CD14-positive monocyte (primary cell): ENCODE results near the gene FAAP20. TPM values are rescaled to one million over a fixed set of nuclear protein-coding genes. Genes with fewer than 3 reads are reported as not detected.

Source experiments
- DNase-seq, 3 donors: peaks; one replicate each; pipeline ENCODE4 v3.0.0-alpha.2; 2011 to 2022
- H2AFZ ChIP-seq: 2 replicates; pipeline ENCODE4 v1.6.0; 2012; ENCODE audit warnings: mild to moderate bottlenecking, low read depth, low read length, inconsistent platforms; ENCODE audit not compliant: insufficient read depth, poor library complexity, severe bottlenecking
- H3K27ac ChIP-seq, 2 donors: 1 replicate in 1 of 2; 2 replicates in 1 of 2; pipeline ENCODE4 v1.5.1; 2012 to 2013; ENCODE audit warnings: low read length in 2 of 2, control low read depth in 1 of 2, inconsistent platforms in 1 of 2, low read depth in 1 of 2, mild to moderate bottlenecking in 1 of 2
- H3K27me3 ChIP-seq, 2 donors: one replicate each; pipeline versions ENCODE4 v1.6.0 to v1.6.1; 2011 to 2013; ENCODE audit warnings: low read length in 2 of 2; ENCODE audit not compliant: control insufficient read depth in 2 of 2, insufficient read depth in 2 of 2
- H3K36me3 ChIP-seq, 2 donors: replicated peaks in 1 of 2; 1 replicate in 1 of 2; 2 replicates in 1 of 2; pipeline versions ENCODE4 v1.5.1 to v1.6.1; 2012 to 2013; ENCODE audit warnings: low read length in 2 of 2, control low read depth in 1 of 2, inconsistent platforms in 1 of 2, mild to moderate bottlenecking in 1 of 2; ENCODE audit not compliant: insufficient read depth in 2 of 2, control insufficient read depth in 1 of 2
- H3K4me1 ChIP-seq, 2 donors: 1 replicate in 1 of 2; 2 replicates in 1 of 2; pipeline versions ENCODE4 v1.5.1 to v1.6.1; 2012 to 2013; ENCODE audit warnings: low read length in 2 of 2, control low read depth in 1 of 2, inconsistent platforms in 1 of 2, mild to moderate bottlenecking in 1 of 2, moderate library complexity in 1 of 2; ENCODE audit not compliant: insufficient read depth in 2 of 2, control insufficient read depth in 1 of 2
- H3K4me2 ChIP-seq: replicated peaks from 2 replicates; pipeline ENCODE3; 2012; ENCODE audit warnings: low read length, moderate library complexity, mild to moderate bottlenecking; ENCODE audit not compliant: poor library complexity, severe bottlenecking; ENCODE audit errors: extremely low read depth
- H3K4me3 ChIP-seq, 3 experiments: fragments of 200-600 bp in 1 of 3; sonication (generic) in 1 of 3; replicated peaks in 1 of 3; 1 replicate in 2 of 3; 2 replicates in 1 of 3; pipeline ENCODE4 v1.5.1; 2011 to 2013; ENCODE audit warnings: low read length in 3 of 3, mild to moderate bottlenecking in 3 of 3, control low read depth in 2 of 3, low read depth in 2 of 3, inconsistent platforms in 1 of 3, moderate library complexity in 1 of 3
- H3K79me2 ChIP-seq: 2 replicates; pipeline ENCODE4 v1.6.0; 2012; ENCODE audit warnings: mild to moderate bottlenecking, control low read depth, inconsistent platforms, low read length, moderate library complexity; ENCODE audit not compliant: insufficient read depth
- H3K9ac ChIP-seq: 2 replicates; pipeline ENCODE4 v1.6.0; 2017; ENCODE audit warnings: low read length, mild to moderate bottlenecking; ENCODE audit not compliant: insufficient read depth, poor library complexity, severe bottlenecking
- H3K9me3 ChIP-seq, 2 donors: replicated peaks in 1 of 2; 1 replicate in 1 of 2; 2 replicates in 1 of 2; pipeline versions ENCODE4 v1.5.1 to v1.6.1; 2012 to 2013; ENCODE audit warnings: low read length in 2 of 2, control low read depth in 1 of 2; ENCODE audit not compliant: control insufficient read depth in 1 of 2, insufficient read depth in 1 of 2
- H4K20me1 ChIP-seq: 2 replicates; pipeline ENCODE4 v1.6.0; 2012; ENCODE audit warnings: mild to moderate bottlenecking, low read length, control low read depth, moderate library complexity; ENCODE audit not compliant: insufficient read depth
- H3K27ac Mint-ChIP-seq, 7 donors: one replicate each; pipeline ENCODE4 v1.8.0; 2020; ENCODE audit warnings: mild to moderate bottlenecking in 7 of 7, mixed read lengths in 7 of 7, moderate library complexity in 6 of 7, inconsistent platforms in 2 of 7
- H3K27me3 Mint-ChIP-seq, 3 donors: one replicate each; pipeline ENCODE4 v1.8.0; 2021 to 2022; ENCODE audit warnings: low read depth in 3 of 3, mild to moderate bottlenecking in 3 of 3, mixed read lengths in 3 of 3, moderate library complexity in 3 of 3, inconsistent platforms in 1 of 3
- H3K36me3 Mint-ChIP-seq, 2 donors: one replicate each; pipeline ENCODE4 v1.8.0; 2020; ENCODE audit warnings: mixed read lengths in 2 of 2, inconsistent platforms in 1 of 2, mild to moderate bottlenecking in 1 of 2
- H3K4me1 Mint-ChIP-seq: one replicate; pipeline ENCODE4 v1.8.0; 2020; ENCODE audit warnings: mild to moderate bottlenecking, mixed read lengths
- H3K4me3 Mint-ChIP-seq, 2 donors: one replicate each; pipeline ENCODE4 v1.8.0; 2020; ENCODE audit warnings: mild to moderate bottlenecking in 2 of 2, mixed read lengths in 2 of 2, moderate library complexity in 1 of 2
- H3K9me3 Mint-ChIP-seq, 7 donors: one replicate each; pipeline ENCODE4 v1.8.0; 2020 to 2022; ENCODE audit warnings: mixed read lengths in 7 of 7, mild to moderate bottlenecking in 6 of 7, moderate library complexity in 6 of 7, inconsistent platforms in 2 of 7
- WGBS: methylation state at CpG from one replicate; pipeline ENCODE4 v1.1.5; 2013; ENCODE audit warnings: missing lambda C conversion rate; ENCODE audit not compliant: insufficient coverage; 5-methylcytosine and 5-hydroxymethylcytosine counted together
- intact Hi-C, 2 donors: fragments of 100-400 bp; cut with micrococcal nuclease; formaldehyde crosslinking; loops; one replicate each; pipeline versions ENCODE4 v1.15.0 to v1.15.1; 2023
- polyA plus RNA-seq, 3 donors: library from polyadenylated mRNA; depleted of rRNA in 1 of 3; unstranded in 2 of 3; stranded (reverse) in 1 of 3; fragments of 300-500 nt in 2 of 3; fragments of >200 nt in 1 of 3; fragmentation: Illumina TruSeq in 2 of 3; gene quantifications; 1 replicate in 2 of 3; 2 replicates in 1 of 3; pipeline ENCODE4 v1.2.3, GENCODE V29; 2012 to 2021
- TF ChIP-seq, protein P1 (sequence below): fragments of 200-600 bp; IDR thresholded peaks from one replicate; pipeline ENCODE4 v1.8.0; 2022; ENCODE audit warnings: antibody characterized with exemption, mild to moderate bottlenecking

The FAAP20 gene
- polyA plus RNA-seq, 3 donors = 11.8 to 49.3 (median 35.1) TPM

DNA sequence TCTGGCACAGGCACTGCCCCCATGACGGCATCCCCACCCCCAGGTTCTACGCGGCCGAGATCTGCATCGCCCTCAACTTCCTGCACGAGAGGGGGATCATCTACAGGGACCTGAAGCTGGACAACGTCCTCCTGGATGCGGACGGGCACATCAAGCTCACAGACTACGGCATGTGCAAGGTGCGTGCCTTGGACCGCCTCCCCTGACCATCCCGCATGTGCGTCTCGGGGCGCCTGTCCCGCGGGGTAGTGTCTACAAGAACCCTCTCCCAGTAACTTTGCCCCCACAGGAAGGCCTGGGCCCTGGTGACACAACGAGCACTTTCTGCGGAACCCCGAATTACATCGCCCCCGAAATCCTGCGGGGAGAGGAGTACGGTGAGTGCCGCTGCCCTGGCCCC, 22.6 kb downstream of the FAAP20 start:
- Histone ChIP-seq H3K79me2 (no peaks in the 10 kb centered on the region), H3K9me3 (no peaks in the 10 kb centered on the region), H3K27ac (no peak overlapping the region), H4K20me1 (no peaks in the 10 kb centered on the region), H3K4me3 (no peak overlapping the region), H3K27me3 (no peaks in the 10 kb centered on the region), H3K4me1 (peaks cover 14 to 18% of the 10 kb centered on the region in 2 donors), H2AFZ (no peak overlapping the region), H3K9ac (no peak overlapping the region), H3K4me2 (no peak overlapping the region), H3K36me3 (no peaks in the 10 kb centered on the region)
- Mint-ChIP-seq H3K9me3 (no peaks in the 10 kb centered on the region), H3K36me3 (peaks cover 0 to 6% of the 10 kb centered on the region in 2 donors), H3K27me3 (peaks cover 0 to 3% (median 1%) of the 10 kb centered on the region in 3 donors), H3K4me3 (no peak overlapping the region), H3K4me1 (peaks cover 18% of the 10 kb centered on the region), H3K27ac (no peak overlapping the region)
- DNase-seq = no peak
- TF ChIP-seq, protein P1, sequence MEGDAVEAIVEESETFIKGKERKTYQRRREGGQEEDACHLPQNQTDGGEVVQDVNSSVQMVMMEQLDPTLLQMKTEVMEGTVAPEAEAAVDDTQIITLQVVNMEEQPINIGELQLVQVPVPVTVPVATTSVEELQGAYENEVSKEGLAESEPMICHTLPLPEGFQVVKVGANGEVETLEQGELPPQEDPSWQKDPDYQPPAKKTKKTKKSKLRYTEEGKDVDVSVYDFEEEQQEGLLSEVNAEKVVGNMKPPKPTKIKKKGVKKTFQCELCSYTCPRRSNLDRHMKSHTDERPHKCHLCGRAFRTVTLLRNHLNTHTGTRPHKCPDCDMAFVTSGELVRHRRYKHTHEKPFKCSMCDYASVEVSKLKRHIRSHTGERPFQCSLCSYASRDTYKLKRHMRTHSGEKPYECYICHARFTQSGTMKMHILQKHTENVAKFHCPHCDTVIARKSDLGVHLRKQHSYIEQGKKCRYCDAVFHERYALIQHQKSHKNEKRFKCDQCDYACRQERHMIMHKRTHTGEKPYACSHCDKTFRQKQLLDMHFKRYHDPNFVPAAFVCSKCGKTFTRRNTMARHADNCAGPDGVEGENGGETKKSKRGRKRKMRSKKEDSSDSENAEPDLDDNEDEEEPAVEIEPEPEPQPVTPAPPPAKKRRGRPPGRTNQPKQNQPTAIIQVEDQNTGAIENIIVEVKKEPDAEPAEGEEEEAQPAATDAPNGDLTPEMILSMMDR = no peak
- 91% methylated on average over 22 of the region's 26 CpGs for WGBS
- intact Hi-C loops = loop anchor here (5.0 kb wide), 3 partner anchors 35 to 80 kb away; no protein-coding TSS in a partner anchor

DNA sequence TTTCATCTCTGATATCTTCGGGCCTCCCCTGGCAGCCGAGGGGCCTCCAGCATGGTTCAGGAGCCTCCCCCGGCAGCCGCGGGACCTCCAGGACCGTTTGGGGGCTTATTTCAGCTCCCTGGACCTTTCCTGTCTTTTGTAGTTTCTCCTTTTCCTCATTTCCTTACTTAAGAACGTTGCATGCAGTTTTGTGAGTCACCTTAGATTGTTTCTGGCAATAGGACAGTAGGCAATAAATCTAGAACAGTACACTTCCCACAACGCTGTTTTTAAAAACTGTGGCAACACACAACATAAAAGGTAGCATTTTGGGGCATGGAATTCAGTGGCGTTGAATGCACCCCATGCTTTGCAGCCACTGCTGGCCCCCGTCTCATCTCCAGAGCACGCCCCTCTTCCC, 24.4 kb downstream of the FAAP20 start:
- intact Hi-C loops = loop anchor here (5.0 kb wide), 3 partner anchors 33 to 78 kb away; no protein-coding TSS in a partner anchor
- Mint-ChIP-seq H3K9me3 (no peaks in the 10 kb centered on the region), H3K4me3 (no peak overlapping the region), H3K27me3 (peaks cover 0 to 5% (median 3%) of the 10 kb centered on the region in 3 donors), H3K36me3 (peaks cover 0 to 3% of the 10 kb centered on the region in 2 donors), H3K27ac (peak overlapping the region in 2 of 7 donors; percentile 0 to 45), H3K4me1 (peaks cover 18% of the 10 kb centered on the region)
- Histone ChIP-seq H4K20me1 (no peaks in the 10 kb centered on the region), H3K9me3 (no peaks in the 10 kb centered on the region), H3K36me3 (no peaks in the 10 kb centered on the region), H3K79me2 (no peaks in the 10 kb centered on the region), H3K4me2 (no peak overlapping the region), H3K27ac (peak overlapping the region in 1 of 2 donors; percentile 9), H3K4me3 (no peak overlapping the region), H2AFZ (no peak overlapping the region), H3K27me3 (no peaks in the 10 kb centered on the region), H3K9ac (no peak overlapping the region), H3K4me1 (peaks cover 14 to 18% of the 10 kb centered on the region in 2 donors)
- no peak for DNase-seq
- TF ChIP-seq, protein P1 = no peak
- 61% methylated on average over 8 of the region's 11 CpGs for WGBS
